ENCODE results near the gene PAK5. TPM values are rescaled to one million over a fixed set of nuclear protein-coding genes. Genes with fewer than 3 reads are reported as not detected.

Gene PAK5
- total RNA-seq, 1 donor, result not detected

- DNase-seq (ENCODE audit: low read depth in 2 of 3, low spot score in 2 of 3), result no peak
These were observed 306.6 kb downstream of the PAK5 start for GRCh38 chr20:9532069-9532838.

DNA sequence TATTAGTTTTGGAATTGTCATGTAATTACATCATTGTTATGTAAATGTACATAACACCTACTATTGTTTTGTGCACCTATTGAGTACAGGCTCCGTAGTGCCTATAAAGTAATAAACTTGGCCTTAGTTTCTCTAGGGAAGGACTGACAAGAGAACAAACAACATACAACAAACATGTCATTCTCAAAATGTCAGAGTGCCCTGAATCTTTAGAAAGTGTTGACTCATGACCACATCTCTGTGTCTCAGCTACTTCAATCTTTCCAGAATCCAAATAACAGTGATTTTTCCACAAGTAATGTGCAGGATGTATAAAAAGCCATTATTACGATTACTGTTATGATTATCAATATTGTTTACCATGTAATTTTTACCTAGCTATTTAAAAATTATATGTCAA lies 307.3 kb downstream of the PAK5 start:
- no peak for DNase-seq (ENCODE audit: low read depth in 2 of 3, low spot score in 2 of 3)

DNA sequence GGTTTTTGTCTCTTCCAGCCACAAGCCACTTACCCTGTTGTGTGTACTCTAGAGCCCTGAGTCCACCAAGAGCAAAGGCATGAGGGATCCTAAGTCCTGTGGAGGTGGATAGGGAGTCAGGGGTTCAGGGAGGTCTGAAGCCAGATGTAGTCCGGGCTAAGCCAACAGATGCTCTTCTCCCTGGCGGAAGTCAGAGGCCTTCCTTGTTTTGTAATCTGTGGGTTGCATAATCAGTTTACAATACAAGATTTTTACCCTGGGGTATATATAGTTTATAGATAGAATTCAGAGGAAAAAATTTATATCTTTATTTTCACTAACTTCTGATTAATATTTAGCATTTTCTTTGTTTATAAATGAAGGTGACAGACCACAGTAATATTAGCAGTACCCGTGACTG lies 315.2 kb downstream of the PAK5 start:
- no peak for DNase-seq (ENCODE audit: low read depth in 2 of 3, low spot score in 2 of 3)

- DNase-seq (ENCODE audit: low read depth in 2 of 3, low spot score in 2 of 3), result no peak
These were observed 318.8 kb downstream of the PAK5 start for GRCh38 chr20:9520086-9520485.

DNA sequence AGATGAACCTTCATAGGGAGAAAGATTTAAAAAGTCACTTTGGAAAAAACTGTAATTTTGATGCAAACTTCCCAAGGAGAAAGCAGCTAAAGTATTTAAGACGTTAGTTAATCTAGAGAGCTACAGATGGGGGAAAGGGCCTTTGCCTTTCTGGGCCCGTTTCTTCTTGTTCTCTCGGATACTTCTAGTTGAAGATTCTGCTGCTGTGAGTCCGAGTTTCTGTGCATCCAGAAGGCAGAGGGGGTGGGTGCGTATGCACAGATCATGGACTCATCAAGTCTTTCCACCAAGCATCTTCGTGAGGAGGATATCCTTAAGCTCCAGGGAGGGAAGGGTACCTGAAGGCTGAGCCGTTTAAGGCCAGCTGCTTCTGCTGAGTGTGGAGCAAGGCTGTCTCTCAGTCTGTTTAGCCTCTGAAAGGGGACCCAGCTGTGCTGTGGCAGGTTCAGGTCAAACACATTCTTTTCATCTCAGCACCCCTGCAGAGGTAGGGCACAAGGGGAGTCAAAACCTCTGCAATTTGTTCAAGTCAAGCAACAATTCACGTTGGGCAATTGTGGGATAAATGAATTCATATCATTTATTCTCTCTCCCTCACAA lies 320.2 kb downstream of the PAK5 start:
- DNase-seq (ENCODE audit: low read depth in 2 of 3, low spot score in 2 of 3), result no peak

DNA sequence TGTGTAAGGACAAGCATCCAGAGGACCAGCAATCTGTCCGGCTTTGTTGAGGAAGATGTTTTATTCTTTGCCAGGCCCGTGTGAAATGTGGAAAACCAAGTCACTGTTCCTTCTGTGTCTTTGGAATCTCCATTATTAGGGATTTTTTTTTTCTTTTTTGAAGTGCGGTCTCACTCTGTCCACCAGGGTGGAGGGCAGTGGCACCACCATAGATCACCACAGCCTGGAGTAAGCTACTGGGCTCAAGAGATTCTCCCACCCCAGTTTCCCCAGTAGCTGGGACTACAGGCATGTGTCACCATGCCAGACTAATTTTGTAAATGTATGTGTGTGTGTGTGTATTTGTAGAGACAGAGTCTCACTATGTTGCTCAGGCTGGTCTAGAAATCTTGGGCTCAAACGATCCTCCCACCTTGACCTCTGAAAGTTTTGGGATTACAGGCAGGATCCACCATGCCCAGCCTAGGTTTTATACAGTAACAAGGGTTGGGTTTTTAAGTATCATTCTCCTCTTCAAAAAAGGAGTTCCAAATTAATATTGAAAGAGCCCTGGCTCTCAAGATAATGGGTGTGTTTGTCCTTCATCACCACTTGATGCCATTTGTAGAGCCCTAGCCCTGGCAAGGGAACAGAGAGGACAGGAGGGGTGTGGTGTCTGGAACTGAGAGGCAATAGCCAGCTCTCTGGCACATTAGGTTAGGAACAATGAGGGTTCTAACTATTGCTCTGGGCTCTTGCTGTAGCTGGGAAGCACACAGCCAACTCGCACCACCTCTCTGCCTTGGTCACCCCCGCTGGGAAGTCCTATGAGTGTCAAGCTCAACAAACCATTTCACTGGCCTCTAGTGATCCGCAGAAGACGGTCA lies 321.3 kb downstream of the PAK5 start:
- no peak for DNase-seq (ENCODE audit: low read depth in 2 of 3, low spot score in 2 of 3)

DNA sequence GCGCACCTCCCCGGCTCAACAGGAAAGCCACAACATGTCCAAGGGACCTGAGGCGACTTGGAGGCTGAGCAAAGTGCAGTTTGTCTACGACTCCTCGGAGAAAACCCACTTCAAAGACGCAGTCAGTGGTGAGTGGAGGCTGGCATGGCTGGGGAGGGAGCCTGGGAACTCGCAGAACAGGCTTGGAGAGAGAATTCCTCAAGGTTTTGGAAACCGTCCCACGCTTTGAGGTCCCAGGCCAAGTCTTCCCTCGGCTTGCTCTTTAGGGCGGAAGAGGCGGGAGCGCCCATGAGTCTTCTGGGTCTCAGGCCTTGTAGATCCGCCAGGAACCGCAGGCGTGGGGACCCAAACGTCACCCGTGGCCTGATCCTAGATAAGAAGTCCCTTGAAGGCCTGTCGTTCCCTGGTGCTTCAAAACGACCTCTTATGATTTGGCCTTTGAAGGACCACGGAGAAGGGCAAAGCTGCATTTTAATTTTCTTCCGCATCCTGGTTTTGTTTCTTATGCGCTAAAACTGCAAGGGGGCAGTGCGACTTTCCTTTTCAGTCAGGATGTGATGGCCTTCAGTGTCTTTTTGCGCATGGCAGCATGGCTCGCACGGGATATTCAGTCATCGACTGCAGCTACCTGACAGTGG lies 322.5 kb downstream of the PAK5 start:
- no peak for DNase-seq (ENCODE audit: low read depth in 2 of 3, low spot score in 2 of 3)

DNA sequence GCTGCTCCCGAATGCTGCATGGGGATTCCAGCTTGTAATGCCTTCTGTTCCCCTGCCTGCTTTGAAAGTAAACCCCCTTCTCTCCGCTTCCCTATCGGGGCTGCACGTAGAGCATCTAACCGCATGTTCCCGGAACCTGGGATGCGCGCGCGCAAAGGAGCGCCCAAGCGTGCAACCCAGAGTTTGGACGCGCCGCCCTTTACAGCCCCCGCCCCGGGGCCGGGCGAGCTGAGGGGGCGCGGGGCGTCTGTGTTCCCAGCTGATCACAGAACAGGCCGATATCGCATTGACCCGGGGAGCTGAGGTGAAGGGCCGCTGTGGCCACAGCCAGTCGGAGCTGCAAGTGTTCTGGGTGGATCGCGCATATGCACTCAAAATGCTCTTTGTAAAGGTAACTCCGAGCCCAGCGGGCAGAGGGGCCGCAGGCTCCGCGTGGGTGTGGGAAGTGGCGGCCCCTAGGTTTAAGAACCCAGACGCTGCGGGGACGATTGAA lies 323.1 kb downstream of the PAK5 start:
- no peak for DNase-seq (ENCODE audit: low read depth in 2 of 3, low spot score in 2 of 3)

GRCh38 chr20:9515214-9515585 lies 323.7 kb downstream of the PAK5 start:
- no peak for DNase-seq (ENCODE audit: low read depth in 2 of 3, low spot score in 2 of 3)

GRCh38 chr20:9514461-9515213 lies 324.2 kb downstream of the PAK5 start, which contains the start of gene LAMP5:
Gene LAMP5 (plus strand): TSS chr20:9514590. CDS start chr20:9514853, 263 bp downstream.
- DNase-seq (ENCODE audit: low read depth in 2 of 3, low spot score in 2 of 3), result peak in 2 of 3 donors; percentile 53 to 61

DNA sequence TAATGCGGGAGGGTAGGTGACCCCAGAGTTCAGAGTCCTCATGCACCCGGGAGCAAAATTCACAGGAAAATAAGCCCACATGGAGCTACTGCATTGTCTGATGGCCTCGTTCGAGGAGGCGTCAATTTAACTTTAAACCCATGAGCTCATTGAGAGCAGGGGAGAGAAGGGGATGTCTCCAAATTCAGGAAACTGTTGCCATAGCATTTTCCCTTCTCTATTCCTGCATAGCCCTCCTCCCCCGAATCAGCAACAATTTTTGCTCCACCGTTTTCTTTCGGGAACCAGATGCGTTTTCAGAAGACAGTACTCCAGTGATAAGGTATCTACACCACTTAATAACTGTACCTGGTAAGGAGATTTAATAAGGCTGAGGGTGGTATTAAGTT lies 324.8 kb downstream of the PAK5 start:
- DNase-seq (ENCODE audit: low read depth in 2 of 3, low spot score in 2 of 3), result no peak

DNA sequence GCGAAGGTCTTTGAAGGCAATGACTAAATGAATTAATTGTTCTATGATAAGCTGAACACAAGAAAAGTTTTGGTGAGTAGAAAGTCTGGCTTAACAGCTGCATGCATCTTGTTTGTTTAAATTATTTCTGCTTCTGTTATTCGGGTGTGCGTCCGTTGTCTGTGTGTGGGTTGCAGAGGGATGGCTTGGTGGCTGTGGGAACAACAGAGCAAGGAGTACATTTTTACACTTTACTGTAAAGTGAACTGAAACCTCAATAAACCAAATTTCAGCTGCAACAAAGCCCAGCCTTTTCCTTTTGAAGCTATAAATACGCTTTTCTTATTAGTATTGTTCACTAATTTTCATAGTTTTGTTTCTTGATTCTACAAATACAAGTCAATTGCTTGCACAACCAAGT lies 328.0 kb downstream of the PAK5 start:
- no peak for DNase-seq (ENCODE audit: low read depth in 2 of 3, low spot score in 2 of 3)

DNA sequence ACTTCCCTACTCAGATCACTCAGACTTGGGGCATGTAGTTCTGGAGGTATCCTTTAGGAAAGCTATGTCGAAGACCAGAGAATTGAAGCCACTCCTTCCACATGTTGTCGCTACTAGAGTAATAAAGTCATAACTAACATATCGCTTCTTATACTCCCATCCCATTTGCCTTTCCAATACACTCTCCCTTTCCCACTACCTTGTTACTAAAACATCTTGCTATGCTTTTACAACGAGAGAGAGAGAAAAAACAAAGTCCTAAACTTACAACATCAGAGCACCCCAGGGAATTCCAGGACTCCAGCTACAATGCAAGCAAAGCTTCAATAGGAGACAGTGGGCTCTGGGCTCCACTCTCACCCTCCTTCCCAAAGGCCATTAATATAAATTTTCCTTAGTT lies 329.6 kb downstream of the PAK5 start:
- no peak for DNase-seq (ENCODE audit: low read depth in 2 of 3, low spot score in 2 of 3)

- DNase-seq (ENCODE audit: low read depth in 2 of 3, low spot score in 2 of 3), result no peak
These were observed 330.1 kb downstream of the PAK5 start for GRCh38 chr20:9508696-9509178.

DNA sequence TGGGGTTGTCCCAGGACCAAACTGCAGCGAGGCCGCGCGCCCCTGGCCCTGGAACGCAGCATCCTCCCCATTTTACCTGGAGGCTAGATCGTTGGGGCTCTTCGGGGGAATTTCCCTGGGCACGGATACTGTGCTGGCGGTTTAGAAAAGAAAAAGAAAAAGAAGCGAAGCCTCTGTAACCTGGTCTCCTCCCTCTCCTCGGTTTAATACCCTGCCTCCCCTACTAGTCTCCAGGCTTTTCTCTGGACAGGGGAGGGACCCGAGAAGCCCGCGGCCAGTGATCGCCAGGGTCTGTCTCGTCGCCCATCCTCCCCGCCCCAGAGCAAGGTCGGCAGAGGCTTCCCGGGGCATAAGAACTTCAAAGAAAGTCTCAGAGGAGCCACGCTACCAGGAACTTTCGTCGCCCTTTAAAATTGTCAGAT lies 330.6 kb downstream of the PAK5 start:
- no peak for DNase-seq (ENCODE audit: low read depth in 2 of 3, low spot score in 2 of 3)

GRCh38 chr20:9507544-9508239 lies 331.2 kb downstream of the PAK5 start:
- DNase-seq (ENCODE audit: low read depth in 2 of 3, low spot score in 2 of 3), result no peak

DNA sequence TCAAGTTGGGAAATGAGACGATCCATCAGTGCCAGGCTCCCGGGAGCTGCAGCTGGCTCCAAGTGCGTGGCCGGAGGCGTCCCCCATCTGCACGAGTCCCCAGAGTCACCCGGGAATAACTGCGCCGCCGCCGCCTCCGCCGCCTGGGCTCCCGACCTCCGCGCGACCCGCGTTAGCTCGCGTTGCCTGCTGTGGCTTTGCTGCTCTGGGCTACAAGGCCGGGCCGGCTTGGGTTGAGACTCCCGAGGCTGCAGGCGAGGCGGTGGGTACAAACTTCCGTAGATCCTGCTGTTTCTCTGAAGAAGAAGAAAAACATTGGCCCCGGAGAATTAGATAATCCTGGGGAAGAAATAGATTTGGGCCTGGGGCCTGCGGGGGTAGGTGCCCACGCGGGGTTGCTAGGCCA lies 331.9 kb downstream of the PAK5 start:
- no peak for DNase-seq (ENCODE audit: low read depth in 2 of 3, low spot score in 2 of 3)

DNA sequence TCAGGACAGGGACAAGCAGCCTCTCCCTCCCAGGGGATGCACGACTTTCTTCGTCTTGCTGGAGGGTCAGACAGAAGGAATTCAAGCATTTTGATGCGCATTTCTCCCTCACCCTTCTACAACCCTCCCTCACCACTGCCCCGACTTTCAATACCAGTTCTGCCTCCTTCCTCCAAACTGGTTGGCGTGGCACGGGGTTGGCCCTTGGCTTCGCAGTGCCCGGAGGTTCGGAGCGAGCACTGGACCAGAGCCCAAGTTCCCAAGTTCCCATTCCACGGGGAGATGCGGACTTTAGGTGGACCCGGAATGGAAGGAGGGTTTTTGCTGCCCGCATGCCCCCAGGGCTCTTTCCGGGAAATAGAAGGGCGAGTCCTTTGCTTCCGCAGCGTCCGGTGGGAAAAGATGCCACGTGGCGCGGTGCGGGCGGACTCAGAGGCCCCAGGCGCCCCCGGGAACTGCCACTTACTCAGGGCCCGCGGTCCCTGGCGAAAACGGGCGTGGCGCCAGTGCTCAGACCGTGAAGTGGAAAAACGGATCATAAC lies 332.5 kb downstream of the PAK5 start:
- DNase-seq (ENCODE audit: low read depth in 2 of 3, low spot score in 2 of 3), result no peak
